HAP-1 (cell line): ENCODE data around the gene F8A2.
"Not testable (repeated sequence)": the region's sequence is repeated elsewhere in the genome, so short reads cannot be mapped to it uniquely, and the experiment has no call there.

Experiments
- DNase-seq, 2 experiments: peaks; one replicate each; pipeline ENCODE4 v3.0.0-alpha.2; 2016 to 2020; ENCODE audit warnings: low spot score in 2 of 2
- H3K27me3 ChIP-seq: fragments of 250-450 bp; sonication (Bioruptor Pico); 2 replicates; pipeline ENCODE4 v1.5.1; 2020; ENCODE audit warnings: low read depth, mild to moderate bottlenecking, moderate library complexity
- H3K36me3 ChIP-seq: fragments of 250-450 bp; sonication (Bioruptor Pico); replicated peaks from 2 replicates; pipeline ENCODE4 v1.5.1; 2020; ENCODE audit warnings: mild to moderate bottlenecking
- H3K4me1 ChIP-seq: fragments of 250-450 bp; sonication (Bioruptor Pico); 2 replicates; pipeline ENCODE4 v1.5.1; 2020; ENCODE audit warnings: mild to moderate bottlenecking
- H3K4me3 ChIP-seq: fragments of 250-450 bp; sonication (Bioruptor Pico); 2 replicates; pipeline ENCODE4 v1.5.1; 2020; ENCODE audit warnings: mild to moderate bottlenecking, moderate library complexity
- H3K9me3 ChIP-seq: fragments of 250-450 bp; sonication (Bioruptor Pico); 2 replicates; pipeline ENCODE4 v1.5.1; 2020; ENCODE audit warnings: mild to moderate bottlenecking, moderate library complexity
- in situ Hi-C: fragments of 300-500 bp; cut with MboI; formaldehyde crosslinking; loops from 3 replicates; pipeline ENCODE4 v1.14.3; 2020; ENCODE audit warnings: low sequenced_read_pairs, inconsistent platforms, mixed read lengths

Gene F8A2

DNA sequence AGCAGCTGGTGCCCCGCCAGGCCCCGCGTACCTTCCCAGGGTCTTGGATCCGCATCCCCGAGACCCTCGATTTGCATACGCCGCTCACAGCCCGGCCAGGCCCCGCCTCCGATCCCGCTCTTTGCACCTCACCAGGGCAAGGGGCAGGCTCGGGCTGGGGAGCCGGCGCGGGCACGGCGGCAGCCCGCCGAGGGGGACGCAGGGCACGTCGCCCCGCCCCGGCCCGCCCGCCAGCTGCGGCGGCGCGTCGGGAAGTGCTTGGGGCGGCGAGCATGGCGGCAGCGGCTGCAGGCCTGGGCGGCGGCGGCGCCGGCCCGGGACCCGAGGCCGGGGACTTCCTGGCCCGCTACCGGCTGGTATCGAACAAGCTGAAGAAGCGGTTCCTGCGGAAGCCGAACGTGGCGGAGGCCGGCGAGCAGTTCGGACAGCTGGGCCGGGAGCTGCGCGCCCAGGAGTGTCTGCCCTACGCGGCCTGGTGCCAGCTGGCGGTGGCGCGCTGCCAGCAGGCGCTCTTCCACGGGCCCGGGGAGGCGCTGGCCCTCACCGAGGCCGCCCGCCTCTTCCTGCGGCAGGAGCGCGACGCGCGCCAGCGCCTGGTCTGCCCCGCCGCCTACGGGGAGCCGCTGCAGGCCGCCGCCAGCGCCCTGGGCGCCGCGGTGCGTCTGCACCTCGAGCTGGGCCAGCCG is at the start of gene F8A2:
TSS of gene F8A2 (plus strand) at position 253 of the 686 bp plus-strand sequence. CDS start at position 273, 20 bp downstream.
- H3K9me3 ChIP-seq, H3K4me3 ChIP-seq, H3K36me3 ChIP-seq, H3K27me3 ChIP-seq, H3K4me1 ChIP-seq, DNase-seq, in situ Hi-C loops: not testable (repeated sequence)

- H3K9me3 ChIP-seq: no peaks in the 10 kb centered on the region
- no peaks in the 10 kb centered on the region for H3K36me3 ChIP-seq
- H3K4me3 ChIP-seq: no peak overlapping the region
- H3K4me1 ChIP-seq: no peaks in the 10 kb centered on the region
- no peak for DNase-seq
- in situ Hi-C loops: no loop called here
- no peaks in the 10 kb centered on the region for H3K27me3 ChIP-seq
These were observed 48.3 kb upstream of the F8A2 start for GRCh38 chrX:155333544-155334100.

GRCh38 chrX:155334486-155335336 is 47.2 kb upstream of the F8A2 start, which contains the start of gene CLIC2:
Gene CLIC2 (minus strand): TSS chrX:155334614. CDS start chrX:155334427, 187 bp downstream.
- Histone ChIP-seq H3K27me3 (no peaks in the 10 kb centered on the region), H3K4me3 (no peak within 1 kb of the TSS)
- DNase-seq: no peak

DNA sequence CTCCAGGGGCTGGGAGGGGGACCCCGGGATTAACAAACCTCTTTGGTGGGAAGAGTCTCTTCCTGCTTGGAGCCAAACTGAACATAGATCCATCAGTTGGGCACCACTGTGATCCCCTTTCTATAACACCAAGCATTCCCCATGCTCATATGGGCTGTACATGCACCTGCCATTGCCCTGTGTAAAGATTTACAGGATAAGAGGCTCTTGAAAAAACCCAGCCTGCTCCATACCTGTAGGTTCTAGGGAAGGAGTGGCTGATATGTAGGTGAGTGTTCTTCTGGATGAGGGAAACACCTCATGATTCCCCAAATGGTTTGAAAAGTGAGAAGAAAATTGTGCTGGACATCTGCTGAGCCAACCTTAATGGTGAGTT is 46.6 kb upstream of the F8A2 start:
- in situ Hi-C loops, DNase-seq: not testable (repeated sequence)

More at GRCh38 chrX:155334486-155335336, 47.2 kb upstream of the F8A2 start, which contains the start of gene CLIC2:
- Histone ChIP-seq H3K36me3 (no peaks in the 10 kb centered on the region), H3K4me1 (no peaks in the 10 kb centered on the region), H3K9me3 (no peaks in the 10 kb centered on the region)
- in situ Hi-C loops: no loop called here

GRCh38 chrX:155345689-155346088 is 36.2 kb upstream of the F8A2 start:
- DNase-seq, H3K4me1 ChIP-seq, H3K9me3 ChIP-seq, H3K27me3 ChIP-seq, H3K4me3 ChIP-seq, H3K36me3 ChIP-seq, in situ Hi-C loops: not testable (repeated sequence)

More for the DNA sequence above, 46.6 kb upstream of the F8A2 start:
- H3K4me3 ChIP-seq, H3K4me1 ChIP-seq, H3K36me3 ChIP-seq, H3K27me3 ChIP-seq, H3K9me3 ChIP-seq: not testable (repeated sequence)

GRCh38 chrX:155349448-155349847 is 32.4 kb upstream of the F8A2 start:
- DNase-seq, H3K4me3 ChIP-seq, H3K36me3 ChIP-seq, in situ Hi-C loops, H3K4me1 ChIP-seq, H3K27me3 ChIP-seq, H3K9me3 ChIP-seq: not testable (repeated sequence)

DNA sequence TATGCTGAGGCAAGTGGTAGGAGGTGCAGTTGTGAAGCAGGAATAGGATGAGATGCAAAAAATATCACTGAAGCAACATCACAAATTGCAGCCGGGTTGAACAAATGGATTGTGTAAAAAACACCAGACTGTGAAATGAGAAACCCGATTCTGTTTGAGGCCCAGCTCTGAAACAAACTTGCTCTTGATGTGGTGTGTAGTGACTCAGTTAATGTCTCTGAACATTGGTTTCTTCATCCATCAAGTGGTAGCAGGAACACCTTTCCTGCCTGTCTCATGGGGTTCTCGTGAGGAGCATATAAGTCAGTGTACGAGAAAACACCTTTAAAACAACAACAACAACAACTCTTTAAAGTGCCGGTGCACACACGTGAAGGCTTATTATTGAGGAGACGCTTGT is 18.2 kb upstream of the F8A2 start:
- H3K27me3 ChIP-seq, H3K9me3 ChIP-seq, H3K4me3 ChIP-seq, H3K4me1 ChIP-seq, DNase-seq, H3K36me3 ChIP-seq, in situ Hi-C loops: not testable (repeated sequence)

DNA sequence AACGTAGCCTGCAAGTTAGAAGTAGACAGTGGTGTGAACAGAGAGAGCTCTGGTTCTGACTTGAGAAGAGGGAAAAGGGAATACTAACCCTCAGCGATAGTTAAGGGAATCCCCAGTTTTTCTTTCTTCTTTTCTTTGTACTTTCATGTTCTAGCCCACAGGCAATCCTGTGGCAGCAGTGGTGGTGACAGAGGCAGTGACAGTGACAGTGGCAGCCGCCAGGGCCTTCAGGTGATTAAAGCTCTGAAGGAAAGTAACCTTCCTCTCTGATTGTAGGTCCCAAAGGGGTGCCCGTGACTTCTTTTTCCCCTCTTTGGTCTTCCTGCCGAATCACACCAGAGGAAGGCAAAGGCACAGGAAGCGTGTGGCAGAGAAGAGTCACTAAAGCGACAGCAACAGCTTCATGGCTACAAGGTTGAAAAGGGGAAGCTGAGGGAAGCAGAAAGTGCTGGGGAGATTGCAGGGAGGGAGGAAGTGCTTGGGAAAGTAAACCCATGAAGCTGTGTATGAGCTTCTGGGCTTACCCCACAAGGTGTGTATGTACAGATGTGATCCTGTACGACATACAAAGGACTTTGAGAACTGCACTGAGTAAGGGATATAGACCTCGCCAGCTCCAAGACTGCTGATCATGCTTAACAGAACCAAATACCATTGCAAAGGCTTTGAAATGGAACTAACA is 8.0 kb upstream of the F8A2 start:
- H3K36me3 ChIP-seq, H3K4me1 ChIP-seq, H3K27me3 ChIP-seq, H3K9me3 ChIP-seq, DNase-seq, in situ Hi-C loops, H3K4me3 ChIP-seq: not testable (repeated sequence)

DNA sequence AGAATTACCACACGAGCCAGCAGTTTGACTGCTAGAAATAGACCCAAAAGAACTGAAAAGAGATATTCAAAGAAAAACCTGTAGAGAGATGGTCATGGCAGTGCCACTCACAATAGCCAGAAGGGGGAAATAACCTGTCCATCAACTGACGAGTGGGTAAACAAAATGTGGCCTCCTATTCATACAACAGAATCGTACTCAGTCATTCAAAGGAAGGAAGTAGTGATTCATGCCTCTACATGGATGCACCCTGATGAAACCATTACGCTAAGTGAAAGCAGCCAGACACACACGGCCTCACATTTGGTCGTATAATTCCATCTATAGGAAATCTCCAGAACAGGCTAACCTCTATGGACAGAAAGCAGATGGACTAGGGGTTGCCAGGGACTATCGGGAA is 2.1 kb upstream of the F8A2 start:
- H3K36me3 ChIP-seq, in situ Hi-C loops, H3K9me3 ChIP-seq, H3K4me3 ChIP-seq, H3K4me1 ChIP-seq, H3K27me3 ChIP-seq, DNase-seq: not testable (repeated sequence)

GRCh38 chrX:155382529-155382967 is 653 bp downstream of the F8A2 start:
- in situ Hi-C loops, H3K4me3 ChIP-seq, H3K27me3 ChIP-seq, H3K9me3 ChIP-seq, H3K36me3 ChIP-seq, DNase-seq, H3K4me1 ChIP-seq: not testable (repeated sequence)

GRCh38 chrX:155389634-155390033 is 7.7 kb downstream of the F8A2 start:
- Histone ChIP-seq H3K4me3 (no peak overlapping the region), H3K36me3 (no peaks in the 10 kb centered on the region), H3K27me3 (no peaks in the 10 kb centered on the region), H3K4me1 (no peaks in the 10 kb centered on the region), H3K9me3 (no peaks in the 10 kb centered on the region)
- no peak for DNase-seq
- in situ Hi-C loops: no loop called here

DNA sequence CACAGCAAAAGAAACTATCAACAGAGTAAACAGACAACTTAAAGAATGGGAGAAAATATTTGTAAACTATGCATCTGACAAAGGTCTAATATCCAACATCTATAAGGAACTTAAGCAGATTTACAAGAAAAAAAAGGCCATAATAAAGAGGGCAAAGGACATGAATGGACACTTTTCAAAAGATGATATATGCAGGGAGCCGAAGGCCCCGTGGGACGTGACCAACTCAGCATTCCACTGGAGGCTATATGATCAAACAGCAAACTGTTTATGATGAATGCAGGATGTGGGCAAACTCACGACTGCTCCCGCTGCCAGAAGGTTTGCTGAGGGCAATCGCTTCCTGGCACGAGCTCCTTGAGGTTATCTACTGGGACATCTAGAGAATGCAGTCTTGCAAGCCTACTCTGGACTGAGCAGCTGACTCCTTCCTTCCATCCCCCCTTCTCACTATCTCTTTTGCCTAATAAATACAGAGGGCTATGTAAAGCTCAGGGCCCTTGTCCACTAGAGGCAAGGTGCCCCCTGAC is 12.9 kb downstream of the F8A2 start:
- in situ Hi-C loops, H3K4me3 ChIP-seq, H3K9me3 ChIP-seq, DNase-seq, H3K4me1 ChIP-seq, H3K36me3 ChIP-seq, H3K27me3 ChIP-seq: not testable (repeated sequence)

DNA sequence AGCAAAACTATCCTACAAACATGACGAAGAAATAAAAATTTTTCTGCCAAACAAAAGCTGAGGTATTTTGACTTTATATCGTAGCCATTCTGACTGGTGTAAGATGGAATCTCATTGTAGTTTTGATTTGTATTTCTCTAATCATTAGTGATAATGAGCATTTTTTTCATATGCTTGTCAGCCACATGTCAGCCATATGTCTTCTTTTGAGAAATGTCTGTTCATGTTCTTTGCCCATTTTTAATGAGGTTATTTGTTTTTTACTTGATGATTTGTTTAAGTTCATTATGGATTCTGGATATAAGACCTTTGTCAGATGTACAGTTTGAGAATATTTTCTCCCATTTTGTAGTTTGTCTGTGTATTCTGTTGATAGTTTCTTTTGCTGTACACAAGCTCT is 24.5 kb downstream of the F8A2 start:
- Histone ChIP-seq H3K4me1 (no peaks in the 10 kb centered on the region), H3K27me3 (no peaks in the 10 kb centered on the region), H3K36me3 (no peaks in the 10 kb centered on the region), H3K4me3 (no peak overlapping the region), H3K9me3 (0 out of 2 replicates have a peak, but pooled peaks cover 2% of the 10 kb centered on the region)
- in situ Hi-C loops: loop anchor here (25.0 kb wide), 1 partner anchor 131 kb away; no protein-coding TSS in a partner anchor
- no peak for DNase-seq
